SK-N-SH treated with all-trans-retinoic acid at 6 μM for 48 hours (cell line): ENCODE data around the gene SLC22A4.

ENCODE experiments used
- BACH2 ChIP-seq: fragments of 250-450 bp; sonication (Bioruptor Pico); IDR thresholded peaks from 2 replicates; pipeline ENCODE4 v1.9.0; 2021; ENCODE audit warnings: mild to moderate bottlenecking, borderline replicate concordance
- CSRNP3 ChIP-seq: fragments of 250-450 bp; sonication (Bioruptor Pico); IDR thresholded peaks from 2 replicates; pipeline ENCODE4 v1.5.1; 2021; ENCODE audit warnings: mild to moderate bottlenecking, moderate library complexity
- GLIS3 ChIP-seq: fragments of 250-450 bp; sonication (Bioruptor Pico); IDR thresholded peaks from 2 replicates; pipeline ENCODE4 v1.5.0; 2020; ENCODE audit warnings: mild to moderate bottlenecking, moderate library complexity
- PATZ1 ChIP-seq: fragments of 250-450 bp; sonication (Bioruptor Pico); IDR thresholded peaks from 2 replicates; pipeline ENCODE4 v1.8.0; 2020; ENCODE audit warnings: mild to moderate bottlenecking, moderate library complexity, borderline replicate concordance
- RARB ChIP-seq: fragments of 250-450 bp; sonication (Bioruptor Pico); IDR thresholded peaks from 2 replicates; pipeline ENCODE4 v1.8.0; 2021; ENCODE audit warnings: mild to moderate bottlenecking, moderate library complexity
- TOX ChIP-seq: fragments of 250-450 bp; sonication (Bioruptor Pico); IDR thresholded peaks from 2 replicates; pipeline ENCODE4 v1.8.0; 2021; ENCODE audit warnings: mild to moderate bottlenecking, moderate library complexity, borderline replicate concordance
- ZFP30 ChIP-seq: fragments of 450-650 bp; formaldehyde crosslinking; IDR thresholded peaks from 2 replicates; pipeline ENCODE4 v1.5.0; 2022; ENCODE audit warnings: mild to moderate bottlenecking, moderate library complexity

GRCh38 chr5:132256086-132256782 is 38.0 kb upstream of the SLC22A4 start:
- no peak for TF ChIP-seq GLIS3 (CRISPR knock-in tag)
- TF ChIP-seq BACH2, result no peak
- no peak for TF ChIP-seq ZFP30 (CRISPR knock-in tag)
- TF ChIP-seq TOX (CRISPR knock-in tag), result no peak
- no peak for TF ChIP-seq PATZ1 (CRISPR knock-in tag)
- no peak for TF ChIP-seq RARB (CRISPR knock-in tag)
- TF ChIP-seq CSRNP3 (CRISPR knock-in tag), result no peak
